Activated CD8-positive, alpha-beta T cell treated with anti-CD3 and anti-CD28 coated beads, Interleukin-2, amount 10 ng/mL, durations not matched to agents 7 days and 5 days (primary cell): Measurements from ENCODE around the gene EHBP1L1. TPM values are rescaled to one million over a fixed set of nuclear protein-coding genes. Genes with fewer than 3 reads are reported as not detected.

Experiments used
- ATAC-seq: fragments of 150-1000 bp; cut with Tn5 transposase; one replicate; pipeline ENCODE4 v1.10.0; 2021; ENCODE audit warnings: moderate library complexity
- CTCF ChIA-PET: fragments of 350-600 bp; sonication (Branson Sonifier 250); formaldehyde crosslinking; loops from one replicate; lab custom pipeline; 2021; ENCODE audit warnings: antibody characterized with exemption; lab: Charles Lee
- POLR2A ChIA-PET: fragments of 350-600 bp; sonication (Branson Sonifier 250); formaldehyde crosslinking; loops from one replicate; lab custom pipeline; 2021; ENCODE audit warnings: antibody characterized with exemption; lab: Charles Lee
- DNase-seq: peaks from one replicate; pipeline ENCODE4 v3.0.0-alpha.2; 2020
- H3K27ac Mint-ChIP-seq: one replicate; pipeline ENCODE4 v1.8.0; 2021; ENCODE audit warnings: mild to moderate bottlenecking, mixed read lengths
- H3K27me3 Mint-ChIP-seq: one replicate; pipeline ENCODE4 v1.8.0; 2021; ENCODE audit warnings: low read depth, mixed read lengths
- H3K36me3 Mint-ChIP-seq: one replicate; pipeline ENCODE4 v1.8.0; 2021; ENCODE audit warnings: low read depth, mixed read lengths
- H3K4me1 Mint-ChIP-seq: one replicate; pipeline ENCODE4 v1.8.0; 2021; ENCODE audit warnings: low read depth, mixed read lengths
- H3K4me3 Mint-ChIP-seq: one replicate; pipeline ENCODE4 v1.8.0; 2021; ENCODE audit warnings: mild to moderate bottlenecking, mixed read lengths
- H3K9me3 Mint-ChIP-seq: one replicate; pipeline ENCODE4 v1.8.0; 2022; ENCODE audit warnings: mixed read lengths; ENCODE audit not compliant: insufficient read depth
- total RNA-seq, 2 experiments: library from RNA; stranded (reverse); gene quantifications; one replicate each; pipeline ENCODE4 v1.2.3, GENCODE V29; 2021

EHBP1L1 gene
- total RNA-seq, 2 experiments from 2014 or later = 94.4 to 95.3 TPM

DNA sequence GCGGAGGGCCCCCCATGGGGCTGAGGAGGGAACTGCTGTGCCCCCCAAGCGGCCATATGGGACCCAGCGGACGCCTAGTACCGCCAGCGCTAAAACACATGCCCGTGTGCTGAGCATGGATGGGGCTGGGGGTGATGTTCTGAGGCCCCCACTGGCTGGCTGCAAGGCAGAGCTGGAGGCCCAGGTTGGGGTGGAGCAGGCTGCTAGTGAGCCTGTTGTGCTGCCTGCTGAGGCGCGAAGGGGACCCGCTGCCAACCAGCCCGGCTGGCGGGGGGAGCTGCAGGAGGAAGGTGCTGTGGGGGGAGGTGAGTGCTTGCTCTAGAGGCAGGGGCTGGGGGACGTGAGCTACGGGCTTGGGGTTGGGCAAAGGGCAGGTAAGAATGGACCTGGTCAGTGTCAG is 42.9 kb downstream of the EHBP1L1 start:
- no peak overlapping the region for H3K4me3 Mint-ChIP-seq
- ATAC-seq (no peak), DNase-seq (no peak)
- H3K36me3 Mint-ChIP-seq = peaks cover 34% of the 10 kb centered on the region
- no peak overlapping the region for H3K27ac Mint-ChIP-seq
- no peaks in the 10 kb centered on the region for H3K27me3 Mint-ChIP-seq
- H3K4me1 Mint-ChIP-seq = peaks cover 20% of the 10 kb centered on the region
- CTCF ChIA-PET = interaction anchor here (0.8 kb wide), 1 partner anchor 34 kb away, joined by 3 read pairs; no protein-coding TSS in a partner anchor
- no peaks in the 10 kb centered on the region for H3K9me3 Mint-ChIP-seq
- POLR2A ChIA-PET = interaction anchor here (0.9 kb wide), 1 partner anchor 35 kb away, joined by 5 read pairs; no protein-coding TSS in a partner anchor

GRCh38 chr11:65619281-65619928 is 43.6 kb downstream of the EHBP1L1 start:
- Mint-ChIP-seq H3K27ac (no peak overlapping the region), H3K4me1 (peaks cover 20% of the 10 kb centered on the region), H3K9me3 (no peaks in the 10 kb centered on the region), H3K4me3 (no peak overlapping the region), H3K27me3 (no peaks in the 10 kb centered on the region), H3K36me3 (peaks cover 37% of the 10 kb centered on the region)
- no peak for ATAC-seq
- ChIA-PET CTCF (interaction anchor here (0.8 kb wide), 1 partner anchor 34 kb away, joined by 3 read pairs; no protein-coding TSS in a partner anchor), POLR2A (no interaction called here)
- DNase-seq = no peak

DNA sequence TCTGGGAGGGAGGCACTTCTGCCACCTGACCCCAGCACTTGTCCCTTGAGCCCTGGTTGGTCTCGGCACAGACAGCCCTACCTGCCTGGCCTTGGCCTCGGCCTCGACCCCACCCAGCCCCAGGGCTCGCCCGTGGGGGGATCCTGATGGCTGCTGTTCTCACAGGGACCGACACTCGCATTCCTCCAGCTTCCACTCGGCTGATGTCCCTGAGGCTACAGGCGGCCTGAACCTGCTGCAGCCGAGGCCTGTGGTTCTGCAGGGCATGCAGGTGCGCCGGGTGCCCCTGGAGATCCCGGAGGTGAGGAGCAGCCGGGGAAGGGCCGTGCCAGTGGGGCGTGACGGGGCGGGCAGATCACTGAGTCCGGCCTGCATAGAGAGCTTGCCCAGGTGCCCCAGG is 44.8 kb downstream of the EHBP1L1 start:
- peaks cover 37% of the 10 kb centered on the region for H3K36me3 Mint-ChIP-seq
- DNase-seq (no peak), ATAC-seq (no peak)
- no peaks in the 10 kb centered on the region for H3K27me3 Mint-ChIP-seq
- H3K27ac Mint-ChIP-seq = no peak overlapping the region
- ChIA-PET POLR2A (no interaction called here), CTCF (no interaction called here)
- H3K9me3 Mint-ChIP-seq = no peaks in the 10 kb centered on the region
- H3K4me3 Mint-ChIP-seq = no peak overlapping the region
- H3K4me1 Mint-ChIP-seq = peaks cover 20% of the 10 kb centered on the region

DNA sequence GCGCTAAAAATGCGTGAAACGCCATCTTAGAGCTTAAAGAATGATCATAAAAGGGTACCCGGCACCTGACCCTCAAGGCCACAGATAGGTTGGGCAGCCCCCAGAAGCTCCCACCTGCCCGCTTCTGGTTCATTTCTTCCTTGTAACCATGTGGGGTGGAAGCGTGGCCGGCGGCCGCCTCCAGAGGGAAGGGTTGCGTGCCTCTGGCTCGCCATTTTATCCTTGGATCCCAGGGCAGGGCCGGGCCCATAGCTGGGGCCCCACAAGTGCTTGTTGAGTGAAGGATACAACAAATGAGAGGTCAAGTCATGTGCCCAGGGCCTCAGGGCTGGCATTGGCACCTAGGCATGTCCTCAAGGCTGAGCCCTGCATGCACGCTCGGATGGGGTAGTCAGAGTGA is 45.6 kb downstream of the EHBP1L1 start:
- Mint-ChIP-seq H3K4me3 (no peak overlapping the region), H3K27me3 (no peaks in the 10 kb centered on the region), H3K27ac (peak overlapping the region; percentile 45), H3K4me1 (peaks cover 22% of the 10 kb centered on the region), H3K9me3 (no peaks in the 10 kb centered on the region), H3K36me3 (peaks cover 40% of the 10 kb centered on the region)
- ATAC-seq (no peak), DNase-seq (no peak)
- POLR2A ChIA-PET = no interaction called here
- CTCF ChIA-PET = no interaction called here

- Mint-ChIP-seq H3K27ac (peak overlapping the region; percentile 45), H3K4me3 (no peak overlapping the region), H3K27me3 (no peaks in the 10 kb centered on the region), H3K4me1 (peaks cover 16% of the 10 kb centered on the region), H3K9me3 (no peaks in the 10 kb centered on the region), H3K36me3 (peaks cover 38% of the 10 kb centered on the region)
- CTCF ChIA-PET = no interaction called here
- ATAC-seq = no peak
- no peak for DNase-seq
- POLR2A ChIA-PET = no interaction called here
These were observed 46.2 kb downstream of the EHBP1L1 start for GRCh38 chr11:65622011-65622410.

DNA sequence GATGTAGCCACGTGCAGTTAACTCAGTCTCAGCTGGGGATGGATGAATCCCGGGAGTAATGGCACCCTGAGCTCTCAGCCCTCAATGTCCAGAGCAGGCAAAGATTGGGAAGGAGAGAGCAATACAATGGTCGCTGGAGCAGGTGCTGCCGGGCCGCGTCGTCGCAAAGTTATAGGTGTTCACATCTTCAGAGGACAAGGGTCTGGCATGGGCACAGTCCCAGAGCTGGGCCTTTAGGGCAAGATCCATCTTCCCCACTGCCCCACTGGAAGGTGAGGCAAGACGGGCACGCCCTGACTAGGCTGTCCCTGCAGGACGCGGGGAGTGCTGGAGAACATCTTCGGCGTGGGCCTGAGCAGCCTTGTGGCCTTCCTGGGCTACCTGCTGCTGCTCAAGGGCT is 47.3 kb downstream of the EHBP1L1 start:
- H3K36me3 Mint-ChIP-seq = peaks cover 47% of the 10 kb centered on the region
- no peak for DNase-seq
- ChIA-PET CTCF (interaction anchor here (1.1 kb wide), 1 partner anchor 29 kb away, joined by 4 read pairs; no protein-coding TSS in a partner anchor), POLR2A (no interaction called here)
- no peak overlapping the region for H3K27ac Mint-ChIP-seq
- H3K27me3 Mint-ChIP-seq = no peaks in the 10 kb centered on the region
- H3K4me3 Mint-ChIP-seq = no peak overlapping the region
- H3K9me3 Mint-ChIP-seq = no peaks in the 10 kb centered on the region
- H3K4me1 Mint-ChIP-seq = peaks cover 9% of the 10 kb centered on the region
- no peak for ATAC-seq

GRCh38 chr11:65623852-65624616 is 48.2 kb downstream of the EHBP1L1 start:
- DNase-seq (no peak), ATAC-seq (no peak)
- CTCF ChIA-PET = interaction anchor here (1.1 to 1.2 kb wide), 2 partner anchors 9 to 29 kb away, joined by 4 to 5 read pairs; partner anchors contain the start of gene PCNX3
- no peaks in the 10 kb centered on the region for H3K9me3 Mint-ChIP-seq
- H3K4me3 Mint-ChIP-seq = no peak overlapping the region
- no peak overlapping the region for H3K27ac Mint-ChIP-seq
- POLR2A ChIA-PET = interaction anchor here (0.6 to 0.7 kb wide), 2 partner anchors 14 to 31 kb away, joined by 3 to 4 read pairs; no protein-coding TSS in a partner anchor
- peaks cover 51% of the 10 kb centered on the region for H3K36me3 Mint-ChIP-seq
- no peaks in the 10 kb centered on the region for H3K27me3 Mint-ChIP-seq
- peaks cover 7% of the 10 kb centered on the region for H3K4me1 Mint-ChIP-seq

DNA sequence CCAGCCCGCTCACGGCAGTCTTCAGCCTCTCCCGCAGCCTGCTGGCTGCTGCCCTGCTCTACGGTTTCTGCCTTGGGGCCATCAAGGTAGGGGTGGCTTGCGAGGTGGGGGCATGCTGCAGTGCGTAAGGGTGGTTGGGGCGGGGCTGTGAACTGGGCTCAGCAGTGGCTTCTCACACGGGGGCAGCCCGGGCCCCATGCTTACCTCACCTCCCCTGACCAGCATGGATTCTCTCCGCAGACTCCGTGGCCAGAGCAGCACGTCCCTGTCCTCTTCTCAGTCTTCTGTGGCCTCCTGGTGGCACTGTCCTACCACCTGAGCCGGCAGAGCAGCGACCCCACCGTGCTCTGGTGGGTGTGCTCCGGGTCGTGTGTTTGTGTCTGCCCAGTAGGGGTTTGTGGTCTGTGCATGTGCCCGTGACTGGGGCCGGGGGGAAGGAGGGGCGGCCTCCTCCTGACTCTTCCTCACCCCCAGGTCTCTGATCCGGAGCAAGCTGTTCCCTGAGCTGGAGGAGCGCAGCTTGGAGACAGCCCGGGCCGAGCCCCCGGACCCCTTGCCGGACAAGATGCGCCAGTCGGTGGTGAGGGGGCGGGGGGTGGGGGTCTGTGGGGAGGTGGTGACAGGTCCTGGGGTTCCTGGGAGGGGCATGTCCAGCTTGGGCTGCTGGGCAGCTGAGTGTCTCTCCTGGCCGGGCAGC is 49.2 kb downstream of the EHBP1L1 start:
- DNase-seq (no peak), ATAC-seq (no peak)
- Mint-ChIP-seq H3K4me3 (no peak overlapping the region), H3K36me3 (peaks cover 46% of the 10 kb centered on the region), H3K4me1 (peaks cover 7% of the 10 kb centered on the region), H3K9me3 (no peaks in the 10 kb centered on the region), H3K27me3 (no peaks in the 10 kb centered on the region), H3K27ac (no peak overlapping the region)
- CTCF ChIA-PET = interaction anchor here (0.9 to 2.5 kb wide), 15 partner anchors 8 to 226 kb away, joined by 3 to 18 read pairs (median 4); partner anchors contain the start of genes PCNX3 and SIPA1
- POLR2A ChIA-PET = interaction anchor here (0.6 to 1.0 kb wide), 4 partner anchors 12 to 72 kb away, joined by 3 read pairs; partner anchors contain the start of gene SIPA1

DNA sequence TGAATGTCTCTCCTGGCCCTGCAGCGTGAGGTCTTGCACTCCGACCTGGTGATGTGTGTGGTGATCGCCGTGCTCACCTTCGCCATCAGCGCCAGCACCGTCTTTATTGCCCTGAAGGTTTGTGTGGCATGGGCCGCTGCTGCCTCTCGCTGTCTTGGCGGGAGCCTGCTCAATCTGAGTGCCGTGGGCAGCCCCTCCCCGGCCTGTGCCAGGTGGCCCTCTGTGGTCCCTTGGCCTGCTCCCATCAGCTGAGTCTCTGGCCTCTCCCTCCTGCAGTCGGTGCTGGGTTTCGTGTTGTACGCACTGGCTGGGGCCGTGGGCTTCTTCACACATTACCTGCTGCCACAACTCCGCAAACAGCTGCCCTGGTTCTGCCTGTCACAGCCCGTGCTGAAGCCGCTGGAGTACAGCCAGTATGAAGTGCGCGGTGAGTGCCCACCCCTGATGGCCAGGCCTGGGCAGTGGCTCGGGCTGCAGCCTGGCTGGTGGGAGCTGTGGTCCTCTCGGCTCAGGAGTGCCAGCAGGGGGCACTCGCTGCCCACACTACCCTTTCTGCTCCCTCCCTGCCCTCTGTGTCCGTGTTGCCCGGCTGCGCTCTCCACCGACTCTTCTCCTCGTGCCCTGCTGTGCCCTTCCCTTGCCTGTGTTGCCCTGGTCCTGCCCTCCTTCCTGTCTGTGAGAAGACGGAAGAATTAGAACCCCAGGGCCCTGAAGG is 49.9 kb downstream of the EHBP1L1 start:
- Mint-ChIP-seq H3K9me3 (no peaks in the 10 kb centered on the region), H3K36me3 (peaks cover 49% of the 10 kb centered on the region), H3K4me3 (no peak overlapping the region), H3K27ac (no peak overlapping the region), H3K4me1 (peaks cover 7% of the 10 kb centered on the region), H3K27me3 (no peaks in the 10 kb centered on the region)
- peak; percentile 62 for DNase-seq
- peak; percentile 79 for ATAC-seq
- CTCF ChIA-PET = interaction anchor here (0.9 to 2.5 kb wide), 17 partner anchors 9 to 226 kb away, joined by 3 to 18 read pairs (median 4); partner anchors contain the start of genes PCNX3 and SIPA1
- POLR2A ChIA-PET = interaction anchor here (0.6 to 1.0 kb wide), 4 partner anchors 12 to 71 kb away, joined by 3 read pairs; partner anchors contain the start of gene SIPA1

GRCh38 chr11:65627202-65627601 is 51.3 kb downstream of the EHBP1L1 start:
- no peak for ATAC-seq
- H3K36me3 Mint-ChIP-seq = peaks cover 44% of the 10 kb centered on the region
- H3K27ac Mint-ChIP-seq = no peak overlapping the region
- no peak for DNase-seq
- no peaks in the 10 kb centered on the region for H3K9me3 Mint-ChIP-seq
- POLR2A ChIA-PET = interaction anchor here (0.6 to 0.8 kb wide), 2 partner anchors 10 to 68 kb away, joined by 3 read pairs; no protein-coding TSS in a partner anchor
- CTCF ChIA-PET = interaction anchor here (0.8 to 2.5 kb wide), 6 partner anchors 8 to 224 kb away, joined by 3 to 16 read pairs (median 5); no protein-coding TSS in a partner anchor
- peaks cover 9% of the 10 kb centered on the region for H3K4me1 Mint-ChIP-seq
- H3K4me3 Mint-ChIP-seq = no peak overlapping the region
- no peaks in the 10 kb centered on the region for H3K27me3 Mint-ChIP-seq

DNA sequence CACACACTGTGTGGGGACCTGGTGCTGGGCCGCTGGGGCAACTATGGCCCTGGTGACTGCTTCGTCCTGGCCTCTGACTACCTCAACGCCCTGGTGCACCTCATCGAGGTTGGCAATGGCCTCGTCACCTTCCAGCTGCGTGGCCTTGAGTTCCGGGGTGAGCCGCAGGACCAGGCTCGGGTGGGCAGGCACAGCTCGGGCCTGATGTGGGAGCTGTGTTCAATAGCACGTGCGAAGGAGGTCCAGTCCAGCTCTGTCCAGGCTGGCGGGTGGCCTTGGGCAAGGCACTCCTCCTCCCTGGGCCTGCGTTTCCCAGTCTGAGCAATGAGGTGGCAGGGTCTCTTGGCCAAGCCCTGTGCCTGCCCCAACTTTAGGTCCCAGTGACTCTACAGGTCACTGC is 53.7 kb downstream of the EHBP1L1 start:
- no peak for ATAC-seq
- no peak for DNase-seq
- no peak overlapping the region for H3K27ac Mint-ChIP-seq
- no peak overlapping the region for H3K4me3 Mint-ChIP-seq
- peaks cover 48% of the 10 kb centered on the region for H3K36me3 Mint-ChIP-seq
- ChIA-PET POLR2A (interaction anchor here (0.9 kb wide), 1 partner anchor 11 kb away, joined by 3 read pairs; no protein-coding TSS in a partner anchor), CTCF (no interaction called here)
- no peaks in the 10 kb centered on the region for H3K27me3 Mint-ChIP-seq
- no peaks in the 10 kb centered on the region for H3K9me3 Mint-ChIP-seq
- peaks cover 27% of the 10 kb centered on the region for H3K4me1 Mint-ChIP-seq
